ENCODE data around the gene AJUBA. TPM values are rescaled to one million over a fixed set of nuclear protein-coding genes. Genes with fewer than 3 reads are reported as not detected.

Gene AJUBA
- total and polyA plus RNA-seq, 2 donors = 6.6 to 28.0 TPM

- DNase-seq (ENCODE audit: extremely low spot score) = no peak
- H3K4me3 ChIP-seq (ENCODE audit: low read depth, low read length) = no peak overlapping the region
- H3K36me3 ChIP-seq (ENCODE audit: insufficient read depth) = peaks cover 2% of the 10 kb centered on the region
- H3K4me1 ChIP-seq (ENCODE audit: insufficient read depth) = no peaks in the 10 kb centered on the region
- WGBS = 87% methylated on average over 16 of the region's 16 CpGs
- H3K27ac ChIP-seq (ENCODE audit: low read depth) = no peak overlapping the region
These were observed 16.1 kb upstream of the AJUBA start for GRCh38 chr14:22998329-22999012.

DNA sequence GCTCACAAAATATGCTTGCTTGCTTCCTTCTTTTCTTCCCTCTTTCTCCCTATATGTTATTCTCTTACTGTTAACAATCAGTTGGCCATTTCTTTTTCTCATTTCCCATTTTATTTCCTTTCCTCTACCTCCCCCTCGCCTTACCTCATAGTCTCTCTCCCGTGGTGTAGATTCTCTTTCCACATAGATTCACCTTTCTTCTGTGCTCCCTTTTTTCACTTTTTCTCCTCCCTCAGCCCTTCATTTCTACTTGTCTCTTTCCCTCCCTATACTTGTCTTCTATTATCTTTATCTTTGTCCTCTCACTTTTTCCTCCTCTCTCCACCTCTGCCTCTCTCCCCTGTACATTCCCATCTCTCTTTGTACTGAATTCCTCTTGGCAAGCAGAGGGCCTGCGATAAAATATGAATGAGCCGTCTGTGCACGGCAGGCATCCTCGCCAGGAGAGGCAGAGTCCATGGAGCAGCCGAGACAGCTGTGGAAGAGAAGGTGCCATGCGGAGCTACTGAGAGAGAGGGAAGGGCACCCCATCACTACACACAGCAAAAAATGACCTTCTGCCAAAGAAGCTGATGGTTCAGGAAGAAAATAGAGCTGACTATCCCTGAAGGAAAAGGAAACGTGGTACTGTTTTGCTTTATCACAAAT is 15.4 kb upstream of the AJUBA start:
- WGBS = 75% methylated on average over 9 of the region's 9 CpGs

GRCh38 chr14:22996768-22997654 is 14.7 kb upstream of the AJUBA start:
- H3K4me3 ChIP-seq (ENCODE audit: low read depth, low read length) = no peak overlapping the region
- no peak for DNase-seq (ENCODE audit: extremely low spot score)
- H3K4me1 ChIP-seq (ENCODE audit: insufficient read depth) = no peaks in the 10 kb centered on the region
- WGBS = 68% methylated on average over 11 of the region's 11 CpGs
- H3K27ac ChIP-seq (ENCODE audit: low read depth) = no peak overlapping the region
- peaks cover 2% of the 10 kb centered on the region for H3K36me3 ChIP-seq (ENCODE audit: insufficient read depth)

More for the DNA sequence above, 15.4 kb upstream of the AJUBA start:
- no peak overlapping the region for H3K4me3 ChIP-seq (ENCODE audit: low read depth, low read length)
- H3K27ac ChIP-seq (ENCODE audit: low read depth) = no peak overlapping the region
- H3K36me3 ChIP-seq (ENCODE audit: insufficient read depth) = peaks cover 2% of the 10 kb centered on the region
- H3K4me1 ChIP-seq (ENCODE audit: insufficient read depth) = no peaks in the 10 kb centered on the region
- no peak for DNase-seq (ENCODE audit: extremely low spot score)

GRCh38 chr14:22995889-22996625 is 13.7 kb upstream of the AJUBA start:
- 93% methylated on average over 9 of the region's 9 CpGs for WGBS
- Histone ChIP-seq H3K36me3 (ENCODE audit: insufficient read depth) (peaks cover 2% of the 10 kb centered on the region), H3K4me1 (ENCODE audit: insufficient read depth) (no peaks in the 10 kb centered on the region), H3K27ac (ENCODE audit: low read depth) (no peak overlapping the region), H3K4me3 (ENCODE audit: low read depth, low read length) (no peak overlapping the region)
- no peak for DNase-seq (ENCODE audit: extremely low spot score)

GRCh38 chr14:22994762-22995275 is 12.5 kb upstream of the AJUBA start:
- Histone ChIP-seq H3K27ac (ENCODE audit: low read depth) (no peak overlapping the region), H3K4me1 (ENCODE audit: insufficient read depth) (no peaks in the 10 kb centered on the region), H3K4me3 (ENCODE audit: low read depth, low read length) (no peak overlapping the region), H3K36me3 (ENCODE audit: insufficient read depth) (peaks cover 2% of the 10 kb centered on the region)
- 5% methylated on average over 4 of the region's 4 CpGs for WGBS
- no peak for DNase-seq (ENCODE audit: extremely low spot score)

- Histone ChIP-seq H3K36me3 (ENCODE audit: insufficient read depth) (no peaks in the 10 kb centered on the region), H3K27ac (ENCODE audit: low read depth) (no peak overlapping the region)
These were observed 11.2 kb upstream of the AJUBA start for GRCh38 chr14:22993517-22993916.

DNA sequence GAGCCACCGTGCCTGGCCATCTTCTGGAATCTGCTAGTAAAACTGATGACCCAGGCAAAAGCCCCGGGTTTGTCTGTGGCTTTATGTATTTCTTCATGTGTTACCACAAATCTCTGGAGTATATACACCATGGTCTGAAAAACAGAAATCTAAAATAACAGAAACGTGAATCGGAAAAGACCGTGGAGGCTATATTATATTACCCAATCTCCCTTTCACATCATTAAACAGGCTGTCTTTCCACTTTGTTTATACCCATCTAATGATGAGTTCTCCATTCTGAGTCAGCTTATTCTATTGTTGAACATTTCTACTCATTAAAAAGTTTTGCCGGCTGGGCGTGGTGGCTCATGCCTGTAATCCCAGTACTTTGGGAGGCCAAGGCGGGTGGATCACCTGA is 9.5 kb upstream of the AJUBA start:
- Histone ChIP-seq H3K4me3 (ENCODE audit: low read depth, low read length) (no peak overlapping the region), H3K27ac (ENCODE audit: low read depth) (no peak overlapping the region), H3K4me1 (ENCODE audit: insufficient read depth) (no peaks in the 10 kb centered on the region), H3K36me3 (ENCODE audit: insufficient read depth) (no peaks in the 10 kb centered on the region)
- no peak for DNase-seq (ENCODE audit: extremely low spot score)
- 90% methylated on average over 8 of the region's 8 CpGs for WGBS

More at GRCh38 chr14:22993517-22993916, 11.2 kb upstream of the AJUBA start:
- H3K4me1 ChIP-seq (ENCODE audit: insufficient read depth) = no peaks in the 10 kb centered on the region
- no peak overlapping the region for H3K4me3 ChIP-seq (ENCODE audit: low read depth, low read length)
- no peak for DNase-seq (ENCODE audit: extremely low spot score)

GRCh38 chr14:22987291-22987690 is 4.9 kb upstream of the AJUBA start:
- Histone ChIP-seq H3K4me1 (ENCODE audit: insufficient read depth) (no peaks in the 10 kb centered on the region), H3K27ac (ENCODE audit: low read depth) (no peak overlapping the region), H3K4me3 (ENCODE audit: low read depth, low read length) (no peak overlapping the region), H3K36me3 (ENCODE audit: insufficient read depth) (no peaks in the 10 kb centered on the region)
- WGBS = 84% methylated on average over 8 of the region's 8 CpGs
- no peak for DNase-seq (ENCODE audit: extremely low spot score)

DNA sequence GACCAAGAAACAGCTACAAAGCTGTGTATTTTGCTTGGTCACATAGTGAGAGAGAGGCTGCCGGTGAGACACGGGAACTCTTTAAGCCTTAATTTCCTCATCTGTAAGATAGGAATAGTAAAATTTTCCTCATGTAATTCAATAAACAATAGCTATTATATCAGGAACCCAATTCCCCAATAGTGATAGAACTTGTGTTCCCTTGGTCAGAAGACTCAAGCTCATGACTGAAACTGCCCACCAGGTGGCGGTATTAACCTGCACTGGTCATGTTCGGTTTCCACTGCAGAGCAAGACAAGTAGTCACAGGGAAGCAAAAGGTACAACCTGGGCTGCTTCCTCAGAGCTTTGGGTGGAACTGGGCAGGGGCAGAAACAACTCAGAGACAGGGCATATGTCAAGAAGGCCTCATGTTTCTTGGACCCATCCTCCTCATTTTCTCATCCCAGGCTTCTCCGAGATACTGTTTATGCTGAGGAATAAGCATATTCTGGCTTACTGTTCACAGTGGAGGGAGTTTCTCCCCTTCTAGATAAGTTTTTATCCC is 4.2 kb upstream of the AJUBA start:
- 22% methylated on average over 5 of the region's 5 CpGs for WGBS
- Histone ChIP-seq H3K4me1 (ENCODE audit: insufficient read depth) (no peaks in the 10 kb centered on the region), H3K36me3 (ENCODE audit: insufficient read depth) (no peaks in the 10 kb centered on the region), H3K4me3 (ENCODE audit: low read depth, low read length) (no peak overlapping the region), H3K27ac (ENCODE audit: low read depth) (no peak overlapping the region)
- no peak for DNase-seq (ENCODE audit: extremely low spot score)

DNA sequence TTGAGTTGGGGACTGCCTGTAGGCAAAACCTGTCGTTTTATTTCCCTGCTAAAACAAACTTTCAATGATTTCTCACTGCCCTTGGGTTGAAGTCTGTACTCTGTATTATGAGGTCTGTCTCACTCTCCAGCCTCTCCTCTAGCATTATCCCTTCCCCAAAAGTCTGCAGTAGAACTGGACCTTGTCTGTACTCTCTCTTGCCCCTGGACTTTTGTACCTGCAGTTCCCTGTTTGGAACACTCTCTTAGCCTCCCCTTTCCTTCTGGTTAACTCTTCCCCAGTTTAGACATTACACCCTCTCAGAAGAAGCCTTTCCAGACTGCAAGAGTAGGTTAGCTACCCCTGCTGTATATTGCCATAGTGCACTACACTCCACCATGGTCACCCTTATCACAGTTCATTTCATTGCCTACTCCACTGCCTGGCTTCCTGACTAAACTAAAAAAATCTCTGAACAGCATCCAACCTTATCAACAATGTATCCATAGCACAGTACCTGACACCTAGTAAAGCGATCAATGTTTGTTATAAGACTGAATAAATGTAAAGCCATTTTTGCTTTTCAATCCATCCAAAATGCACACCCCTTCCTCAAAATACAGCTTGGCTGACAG is 3.6 kb upstream of the AJUBA start:
- no peak overlapping the region for H3K27ac ChIP-seq (ENCODE audit: low read depth)
- no peaks in the 10 kb centered on the region for H3K36me3 ChIP-seq (ENCODE audit: insufficient read depth)
- H3K4me1 ChIP-seq (ENCODE audit: insufficient read depth) = no peaks in the 10 kb centered on the region
- no peak for DNase-seq (ENCODE audit: extremely low spot score)
- no peak overlapping the region for H3K4me3 ChIP-seq (ENCODE audit: low read depth, low read length)
- 65% methylated on average over 2 of the region's 2 CpGs for WGBS

DNA sequence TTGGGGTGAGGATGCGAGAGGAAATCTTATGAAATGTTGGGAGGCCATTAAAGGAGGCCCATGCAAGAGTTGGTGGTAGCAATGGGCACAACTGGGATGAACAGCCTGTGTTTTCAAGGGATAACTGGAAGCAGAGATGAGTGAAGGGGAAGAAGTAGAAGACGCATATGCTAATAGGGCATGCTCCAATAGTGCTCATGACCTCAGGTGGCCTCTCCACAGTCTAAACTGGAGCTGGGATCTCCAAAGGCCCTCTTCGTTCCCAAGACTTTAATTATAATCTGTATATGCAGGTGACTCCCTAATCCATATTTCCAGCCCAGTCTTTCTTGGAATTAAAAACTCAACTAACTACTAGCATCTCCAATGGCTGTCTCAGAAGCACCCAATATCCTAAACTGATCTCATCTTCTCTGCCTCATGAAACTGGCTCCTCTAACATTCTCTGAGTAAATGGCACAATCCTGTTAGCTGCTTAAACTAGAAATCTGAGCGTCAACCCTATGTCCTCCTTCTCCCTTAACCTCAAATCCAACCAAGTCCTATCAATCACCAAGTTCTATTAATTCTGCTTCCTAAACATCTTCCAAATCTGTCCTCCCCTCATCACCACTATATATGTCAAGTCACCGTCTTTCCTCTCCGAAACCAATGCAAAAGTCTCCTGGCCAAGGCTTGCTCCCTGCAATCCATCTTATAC is 2.8 kb upstream of the AJUBA start:
- no peaks in the 10 kb centered on the region for H3K4me1 ChIP-seq (ENCODE audit: insufficient read depth)
- DNase-seq (ENCODE audit: extremely low spot score) = no peak
- no peaks in the 10 kb centered on the region for H3K36me3 ChIP-seq (ENCODE audit: insufficient read depth)
- H3K27ac ChIP-seq (ENCODE audit: low read depth) = no peak overlapping the region
- WGBS = 93% methylated on average over 6 of the region's 6 CpGs
- H3K4me3 ChIP-seq (ENCODE audit: low read depth, low read length) = no peak overlapping the region

DNA sequence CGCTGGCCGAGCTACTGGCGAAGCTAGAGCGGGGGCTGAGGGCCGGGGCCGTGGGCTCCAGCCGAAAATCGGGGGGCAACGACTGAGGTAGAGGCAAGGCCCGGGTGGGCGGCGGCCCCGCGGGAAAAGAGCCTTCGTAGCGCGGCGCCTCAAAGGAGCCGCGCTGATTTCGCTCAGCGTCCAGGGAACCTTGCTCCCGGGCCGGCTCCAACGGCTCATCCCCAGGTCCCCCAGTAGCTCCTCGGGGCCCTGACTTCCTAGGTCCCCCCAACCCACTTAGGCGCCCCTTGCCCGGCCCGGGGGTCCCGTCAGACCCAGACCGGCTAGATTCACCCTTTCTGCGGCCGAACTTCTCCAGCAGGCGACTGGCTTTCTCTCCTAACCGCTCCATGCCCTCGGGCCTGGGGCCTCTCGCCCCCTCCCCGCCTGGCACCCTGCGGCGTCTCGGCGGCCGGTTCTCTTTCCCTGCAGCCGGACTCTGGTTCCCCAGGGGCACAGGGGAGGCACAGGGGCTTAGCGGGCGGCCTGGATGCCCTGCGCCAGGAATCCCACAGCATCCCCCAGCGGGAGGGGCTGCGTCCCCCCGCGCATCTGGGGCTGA is 375 bp downstream of the AJUBA start:
- Histone ChIP-seq H3K4me1 (ENCODE audit: insufficient read depth) (no peaks in the 10 kb centered on the region), H3K4me3 (ENCODE audit: low read depth, low read length) (peak overlapping the region; percentile 66), H3K36me3 (ENCODE audit: insufficient read depth) (no peaks in the 10 kb centered on the region), H3K27ac (ENCODE audit: low read depth) (peak overlapping the region; percentile 68)
- 2% methylated on average over 51 of the region's 51 CpGs for WGBS
- no peak for DNase-seq (ENCODE audit: extremely low spot score)

All from urinary bladder (tissue), 4 donors.